ENCODE data around the gene BABAM2. TPM values are rescaled to one million over a fixed set of nuclear protein-coding genes. Genes with fewer than 3 reads are reported as not detected.

Gene BABAM2
- total RNA-seq, 6 experiments from 2014 or later = 17.1 to 39.4 (median 25.5) TPM

GRCh38 chr2:28282248-28282647 lies 391.7 kb downstream of the BABAM2 start:
- Histone ChIP-seq H3K36me3 (no peaks in the 10 kb centered on the region), H3K9me3 (no peaks in the 10 kb centered on the region), H3K4me3 (no peak overlapping the region), H3K27ac (no peak overlapping the region), H3K4me1 (no peaks in the 10 kb centered on the region), H3K27me3 (no peaks in the 10 kb centered on the region)
- no peak for DNase-seq
- WGBS (ENCODE audit: insufficient coverage, low coverage, low lambda C conversion rate, missing lambda C conversion rate) = 67% methylated on average over 3 of the region's 3 CpGs
- ATAC-seq = no peak
- intact Hi-C loops (cut with DNase I) = no loop called here
- TF ChIP-seq POLR2A (IDR thresholded peaks at IDR 0.05) (no peak), CTCF (IDR thresholded peaks at IDR 0.05) (no peak)

- WGBS (ENCODE audit: insufficient coverage, low coverage, low lambda C conversion rate, missing lambda C conversion rate) = 100% methylated on average over 5 of the region's 7 CpGs
- intact Hi-C loops (cut with DNase I) = no loop called here
- no peak for TF ChIP-seq POLR2A (IDR thresholded peaks at IDR 0.05)
- TF ChIP-seq CTCF (IDR thresholded peaks at IDR 0.05) = no peak
- DNase-seq (no peak), ATAC-seq (no peak)
- no peaks in the 10 kb centered on the region for H3K9me3 ChIP-seq
- H3K27me3 ChIP-seq = no peaks in the 10 kb centered on the region
- H3K4me3 ChIP-seq = no peak overlapping the region
- H3K27ac ChIP-seq = no peak overlapping the region
- no peaks in the 10 kb centered on the region for H3K36me3 ChIP-seq
- H3K4me1 ChIP-seq = no peaks in the 10 kb centered on the region
Measured at GRCh38 chr2:28282861-28283646, 392.5 kb downstream of the BABAM2 start.

- H3K27ac ChIP-seq = no peak overlapping the region
- ATAC-seq (no peak), DNase-seq (no peak)
- no peak overlapping the region for H3K4me3 ChIP-seq
- H3K4me1 ChIP-seq = no peaks in the 10 kb centered on the region
- no peaks in the 10 kb centered on the region for H3K36me3 ChIP-seq
- intact Hi-C loops (cut with DNase I) = no loop called here
- TF ChIP-seq CTCF (IDR thresholded peaks at IDR 0.05) = no peak
- no peak for TF ChIP-seq POLR2A (IDR thresholded peaks at IDR 0.05)
- no peaks in the 10 kb centered on the region for H3K27me3 ChIP-seq
- WGBS (ENCODE audit: insufficient coverage, low coverage, low lambda C conversion rate, missing lambda C conversion rate) = 92% methylated on average over 1 of the region's 1 CpG
- no peaks in the 10 kb centered on the region for H3K9me3 ChIP-seq
Measured at GRCh38 chr2:28283861-28284260, 393.3 kb downstream of the BABAM2 start.

GRCh38 chr2:28286678-28287077 lies 396.1 kb downstream of the BABAM2 start:
- no peak overlapping the region for H3K27ac ChIP-seq

More at GRCh38 chr2:28286678-28287077, 396.1 kb downstream of the BABAM2 start:
- no peak overlapping the region for H3K4me3 ChIP-seq
- no peak for TF ChIP-seq CTCF (IDR thresholded peaks at IDR 0.05)
- no peak for TF ChIP-seq POLR2A (IDR thresholded peaks at IDR 0.05)
- DNase-seq (no peak), ATAC-seq (no peak)
- no peaks in the 10 kb centered on the region for H3K4me1 ChIP-seq
- no peaks in the 10 kb centered on the region for H3K36me3 ChIP-seq
- H3K9me3 ChIP-seq = no peaks in the 10 kb centered on the region
- no peaks in the 10 kb centered on the region for H3K27me3 ChIP-seq
- 82% methylated on average over 5 of the region's 5 CpGs for WGBS (ENCODE audit: insufficient coverage, low coverage, low lambda C conversion rate, missing lambda C conversion rate)
- intact Hi-C loops (cut with DNase I) = no loop called here

Data from right lobe of liver (tissue), 6 donors.